HG03095 (cell line): ENCODE data around the gene LIFR.

ENCODE experiments used
- ATAC-seq: cut with Tn5 transposase; IDR thresholded peaks from one replicate; pipeline ENCODE4 v1.9.1; 2021; ENCODE audit warnings: moderate library complexity; ENCODE audit not compliant: unreplicated experiment

The LIFR gene

DNA sequence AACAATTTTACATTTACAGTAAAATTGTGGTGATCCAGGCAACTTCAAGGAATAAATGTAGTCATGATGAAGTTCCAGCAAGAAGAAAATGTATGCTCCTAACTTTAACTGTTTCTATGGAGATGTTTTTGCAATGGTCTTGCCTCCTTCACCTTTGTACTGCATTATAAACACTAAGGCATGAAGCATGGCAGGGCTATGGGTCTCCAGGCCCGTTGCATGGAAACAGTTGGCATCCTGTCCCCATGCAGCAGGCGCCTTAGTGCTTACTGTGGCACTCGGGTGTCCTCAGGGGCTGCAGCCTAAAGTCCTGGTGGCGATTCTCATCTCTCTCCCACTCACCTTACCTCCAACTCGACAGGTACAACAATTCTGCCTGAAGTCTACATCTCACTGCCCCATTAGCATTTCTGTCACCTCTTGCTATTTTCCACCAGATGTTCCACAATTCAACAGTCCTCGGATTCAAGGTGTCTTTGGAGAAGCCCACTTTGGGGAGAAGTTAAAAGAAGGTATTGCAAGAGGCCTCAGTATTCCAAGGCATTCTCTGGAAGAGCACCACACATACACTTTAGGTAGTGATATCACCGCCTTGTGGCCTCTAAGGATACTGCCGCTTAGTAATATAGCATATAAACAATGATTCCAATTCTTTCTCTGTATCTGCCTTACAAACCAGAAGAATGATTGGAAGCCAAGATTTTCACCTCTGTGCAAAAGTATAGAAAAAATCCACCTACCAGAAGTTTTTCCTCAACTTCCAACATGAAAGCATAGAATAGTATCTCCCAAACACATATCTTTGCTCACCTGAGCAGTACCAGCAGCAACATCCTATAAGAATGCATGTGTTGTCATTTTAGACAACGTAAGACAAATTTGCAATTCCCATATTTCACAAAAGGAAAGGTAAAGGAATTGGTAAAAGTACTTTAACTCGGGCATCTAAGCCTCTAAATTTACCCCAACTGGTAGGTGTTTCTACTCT, 5.1 kb downstream of the LIFR start:
- no peak for ATAC-seq

DNA sequence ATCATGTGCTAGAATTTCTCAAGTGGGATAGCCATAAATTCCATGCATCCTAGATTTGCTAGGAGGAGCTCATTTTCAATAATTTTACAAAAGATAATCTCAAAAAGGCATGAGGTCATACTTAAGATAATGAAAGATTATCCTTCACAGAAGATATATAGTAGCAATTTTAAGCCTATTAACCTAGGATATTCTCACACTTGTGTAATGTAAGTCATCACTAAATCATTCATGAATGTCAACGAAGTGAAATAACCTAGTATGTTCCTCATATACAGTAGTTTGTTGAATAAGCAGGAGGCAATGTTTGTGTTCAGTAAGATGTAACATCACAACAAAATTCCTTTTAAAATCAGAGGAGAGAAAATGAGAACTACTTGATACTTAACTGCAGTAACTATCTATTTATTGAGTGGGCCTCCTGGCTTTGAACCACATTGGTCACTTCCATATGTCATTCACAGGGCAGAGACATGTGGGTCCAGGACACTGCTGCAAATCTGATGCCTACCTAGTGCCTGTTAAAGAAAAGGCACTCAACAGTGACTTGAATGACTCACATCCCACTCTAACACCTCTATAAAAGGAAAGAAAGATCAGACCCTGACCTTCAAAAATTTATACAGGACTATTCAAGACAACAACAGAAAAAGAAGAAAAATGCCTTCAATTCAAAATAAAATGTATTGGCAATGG, 8.2 kb downstream of the LIFR start:
- no peak for ATAC-seq

DNA sequence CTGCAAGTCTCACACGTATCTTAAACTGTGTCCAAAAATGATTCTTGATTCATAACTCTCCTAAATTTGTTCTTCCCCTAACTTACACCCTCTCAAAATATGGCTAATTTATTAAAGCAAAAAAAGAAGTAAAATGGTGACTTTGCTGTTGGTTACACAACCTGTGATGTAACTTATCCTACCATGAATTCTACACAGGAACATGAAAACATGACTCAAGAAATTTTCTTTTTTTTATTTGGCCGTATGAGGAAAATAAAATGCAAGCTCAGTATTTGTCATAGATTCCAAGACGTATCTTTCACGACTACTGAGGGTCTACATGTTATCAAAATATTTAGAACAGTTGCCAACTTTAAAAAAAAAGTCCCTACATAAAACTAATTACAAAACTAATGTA, 9.2 kb downstream of the LIFR start:
- no peak for ATAC-seq

DNA sequence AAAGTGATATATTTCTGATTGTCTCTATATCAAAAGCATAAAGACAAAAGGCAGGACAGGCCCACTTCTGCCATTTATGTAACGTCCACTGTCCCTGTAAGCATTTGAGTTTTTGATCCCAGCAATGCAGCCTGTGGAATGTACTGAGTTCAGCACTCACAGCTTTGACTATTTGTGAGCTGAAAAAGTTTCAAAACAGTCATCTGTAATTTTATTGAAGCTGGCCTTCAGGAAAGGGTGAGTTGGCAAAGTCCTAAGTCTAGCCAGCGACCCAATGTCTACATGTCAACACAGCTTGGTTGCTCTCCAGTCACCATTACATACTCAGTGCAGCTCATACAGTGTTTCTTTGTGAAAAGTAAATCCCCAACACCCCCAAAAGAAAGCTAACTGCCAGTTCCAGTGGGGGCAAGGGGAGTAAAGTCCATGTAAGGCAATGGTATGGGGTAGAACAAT, 9.7 kb downstream of the LIFR start:
- no peak for ATAC-seq

DNA sequence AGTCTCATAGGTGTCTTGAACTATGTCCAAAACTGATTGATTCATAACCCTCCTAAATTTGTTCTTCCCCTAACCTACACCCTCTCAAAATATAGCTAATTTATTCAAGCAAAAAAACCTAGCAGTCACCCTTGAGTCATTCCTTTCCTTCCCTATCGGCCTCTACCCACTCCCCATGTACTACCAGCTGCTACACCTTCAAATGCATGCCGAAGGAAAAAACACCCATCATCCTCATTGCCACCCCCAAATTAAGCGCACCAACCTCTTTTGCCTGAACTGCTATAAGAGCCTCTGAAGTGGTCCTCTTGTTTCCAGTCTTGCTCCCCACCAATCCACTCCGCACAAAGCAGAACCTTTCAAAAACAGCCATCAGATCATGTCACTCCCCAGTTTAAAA, 12.6 kb downstream of the LIFR start:
- no peak for ATAC-seq

DNA sequence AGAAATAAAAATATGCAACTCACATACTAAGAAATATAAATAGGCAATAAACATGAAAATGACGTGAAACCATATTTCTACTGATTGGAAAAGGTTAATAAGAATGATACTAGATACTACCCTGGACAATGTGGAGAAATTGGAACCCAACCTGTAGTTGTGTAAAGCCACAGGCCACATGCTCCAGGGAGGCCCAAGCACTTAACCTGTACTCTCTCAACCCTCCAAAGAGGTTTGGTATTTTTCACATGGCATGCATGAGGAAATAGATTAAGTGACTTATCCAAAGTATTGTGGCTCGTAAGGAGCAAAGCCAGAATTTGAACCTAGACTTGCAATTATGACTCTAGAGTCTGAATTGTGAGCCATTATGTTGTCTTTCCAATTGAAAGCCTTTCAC, 13.4 kb downstream of the LIFR start:
- no peak for ATAC-seq

DNA sequence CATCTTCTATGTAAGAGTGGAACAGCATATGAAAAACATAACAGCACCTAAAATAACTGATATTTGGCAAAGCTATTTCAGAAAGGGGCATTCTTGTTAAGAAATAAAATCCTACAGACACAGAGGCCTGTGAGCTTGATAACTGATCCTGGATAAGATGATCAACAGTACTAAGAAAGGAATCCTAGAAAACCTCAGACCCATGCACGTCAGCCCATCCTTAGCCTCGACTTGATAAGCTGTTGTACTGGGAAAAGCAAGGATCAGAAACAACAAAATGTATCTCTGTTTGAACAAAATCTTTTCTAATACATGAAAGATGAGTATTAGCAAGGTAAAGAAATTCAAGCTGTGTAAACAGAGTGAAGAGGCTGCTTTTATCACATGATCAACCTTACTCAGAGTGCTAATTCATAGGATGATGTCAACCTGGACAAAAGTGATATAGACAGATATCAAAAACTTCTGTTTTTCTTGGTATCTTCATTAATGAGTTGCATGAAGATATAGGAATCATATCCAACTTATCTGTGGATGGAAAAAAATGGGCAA, 15.2 kb downstream of the LIFR start:
- no peak for ATAC-seq

DNA sequence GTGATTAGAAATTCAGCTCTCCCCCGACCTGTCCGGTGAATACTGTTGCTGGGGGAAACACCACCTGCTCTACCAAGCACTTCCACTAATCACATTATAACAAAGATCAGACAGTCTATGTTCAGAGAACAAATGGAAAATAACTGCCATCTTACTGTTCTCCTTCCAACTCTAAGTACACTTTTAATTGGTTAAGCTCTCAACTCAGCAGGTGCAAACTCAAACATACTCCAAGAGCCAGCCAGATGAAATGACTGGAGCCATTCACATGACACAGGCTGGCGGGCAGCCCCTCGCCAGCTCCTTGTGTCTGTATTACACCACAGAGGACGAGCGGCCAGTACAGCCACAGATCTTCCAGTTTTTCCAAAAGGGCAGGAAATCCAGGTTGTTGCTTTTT, 16.1 kb downstream of the LIFR start:
- ATAC-seq, result no peak

DNA sequence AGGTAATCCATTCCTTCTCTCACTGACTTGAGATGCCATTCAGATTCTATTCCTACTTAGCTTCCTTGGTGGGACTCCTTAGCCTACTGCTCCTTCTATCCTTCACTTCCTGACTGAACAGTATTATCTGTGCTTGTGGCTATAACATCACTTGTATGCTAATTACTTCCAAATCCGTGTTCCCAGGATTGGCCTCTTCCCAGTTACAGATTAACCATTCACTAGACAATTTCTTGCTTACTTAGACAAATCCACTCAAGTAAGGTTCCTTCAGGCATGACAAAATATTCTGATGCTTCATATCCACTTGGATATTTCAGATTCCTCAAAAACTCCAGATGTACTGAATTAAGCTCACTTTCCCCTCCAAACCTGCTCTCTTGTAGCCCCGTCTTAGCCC, 18.3 kb downstream of the LIFR start:
- no peak for ATAC-seq

DNA sequence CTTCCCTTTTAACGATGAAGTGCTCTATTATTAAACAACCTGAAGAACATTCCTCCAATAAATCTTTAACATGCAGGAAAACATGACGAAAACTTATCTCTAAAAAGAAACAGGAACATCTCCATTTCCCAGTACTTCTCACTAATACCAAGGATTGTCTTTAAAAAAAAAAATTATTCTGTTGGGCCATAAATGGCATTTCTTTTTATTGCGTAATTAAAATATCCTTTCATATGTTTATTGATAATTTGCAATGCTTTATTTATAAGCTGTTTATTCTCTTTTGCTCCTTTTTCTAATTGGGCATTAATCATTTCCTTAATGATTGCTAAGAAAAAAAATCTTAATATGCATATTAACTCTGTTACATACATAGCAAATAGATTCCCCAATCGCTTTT, 18.9 kb downstream of the LIFR start:
- ATAC-seq, result no peak

DNA sequence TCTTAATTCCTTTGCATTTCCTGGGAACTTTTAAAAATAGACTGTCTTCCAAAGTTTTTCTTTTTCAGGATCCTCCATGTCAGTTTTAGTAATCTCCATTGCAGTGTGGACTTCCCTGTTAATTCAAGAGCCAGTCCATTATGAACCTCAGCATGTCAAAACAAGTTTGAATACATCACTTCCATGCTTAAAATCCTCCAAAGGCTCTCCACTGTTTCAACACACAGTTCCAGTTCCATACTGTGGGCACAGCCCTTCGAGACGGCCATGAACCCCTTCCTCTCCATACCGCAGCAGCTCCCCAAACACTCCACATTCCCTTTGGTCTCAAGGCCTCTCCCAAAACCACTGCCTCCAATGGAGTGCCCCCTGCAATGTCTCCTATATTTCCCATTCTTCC, 19.5 kb downstream of the LIFR start:
- no peak for ATAC-seq

DNA sequence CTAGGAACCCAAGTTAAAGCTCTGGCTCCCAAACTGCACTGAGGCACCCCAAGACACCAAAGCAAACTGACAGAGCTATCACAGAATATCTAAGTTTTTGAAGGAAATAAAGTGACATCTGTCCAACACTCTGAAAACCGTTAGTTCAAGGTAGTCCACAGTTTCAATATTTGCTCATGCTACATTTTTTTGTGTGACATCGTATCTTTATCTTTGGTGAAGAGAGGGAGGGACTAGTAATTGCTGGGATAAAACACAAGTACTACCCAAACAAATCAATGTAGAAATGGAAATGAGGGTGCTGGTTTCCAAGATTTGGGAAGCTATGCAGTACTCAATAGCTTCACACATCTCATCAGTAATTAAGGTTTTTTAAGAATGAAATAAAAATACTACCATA, 20.6 kb downstream of the LIFR start:
- ATAC-seq, result no peak

DNA sequence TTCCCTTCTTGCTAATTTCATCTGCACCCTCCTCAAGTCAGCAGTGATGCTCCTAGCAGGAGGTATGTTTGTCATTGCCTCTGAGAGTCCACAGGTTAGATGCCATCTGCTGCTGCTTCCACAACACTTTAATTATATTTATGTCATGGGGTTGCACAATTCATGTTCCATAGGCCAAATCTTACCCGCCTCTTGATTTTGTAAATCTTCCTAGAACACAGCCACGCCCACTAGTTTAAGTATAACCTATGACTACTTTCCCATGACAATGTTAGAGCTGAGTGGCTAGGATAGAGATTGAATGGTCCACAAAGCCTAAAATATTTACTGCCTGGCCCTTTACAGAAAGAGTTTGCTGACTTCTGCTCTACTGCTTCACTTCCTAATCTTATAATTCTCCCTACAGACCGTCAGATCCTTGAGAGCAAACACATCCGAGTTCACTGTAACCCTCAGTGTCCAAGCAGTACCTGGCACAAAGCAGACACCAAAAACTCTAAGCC, 21.1 kb downstream of the LIFR start:
- ATAC-seq, result no peak

DNA sequence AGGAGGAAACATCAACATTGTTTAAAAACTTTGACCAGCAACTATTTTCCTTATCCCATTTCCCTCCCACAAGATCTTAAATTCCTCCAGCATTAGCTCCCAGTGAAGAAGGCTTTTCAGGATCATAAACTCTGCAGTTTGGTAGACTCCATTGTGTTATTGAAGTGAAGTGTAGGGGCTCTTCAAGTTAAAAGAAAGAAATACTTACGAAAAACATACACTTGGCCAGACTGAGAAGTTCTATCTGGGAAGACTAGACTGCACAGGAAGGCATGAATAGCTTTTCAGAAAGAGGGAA, 22.3 kb downstream of the LIFR start:
- no peak for ATAC-seq

DNA sequence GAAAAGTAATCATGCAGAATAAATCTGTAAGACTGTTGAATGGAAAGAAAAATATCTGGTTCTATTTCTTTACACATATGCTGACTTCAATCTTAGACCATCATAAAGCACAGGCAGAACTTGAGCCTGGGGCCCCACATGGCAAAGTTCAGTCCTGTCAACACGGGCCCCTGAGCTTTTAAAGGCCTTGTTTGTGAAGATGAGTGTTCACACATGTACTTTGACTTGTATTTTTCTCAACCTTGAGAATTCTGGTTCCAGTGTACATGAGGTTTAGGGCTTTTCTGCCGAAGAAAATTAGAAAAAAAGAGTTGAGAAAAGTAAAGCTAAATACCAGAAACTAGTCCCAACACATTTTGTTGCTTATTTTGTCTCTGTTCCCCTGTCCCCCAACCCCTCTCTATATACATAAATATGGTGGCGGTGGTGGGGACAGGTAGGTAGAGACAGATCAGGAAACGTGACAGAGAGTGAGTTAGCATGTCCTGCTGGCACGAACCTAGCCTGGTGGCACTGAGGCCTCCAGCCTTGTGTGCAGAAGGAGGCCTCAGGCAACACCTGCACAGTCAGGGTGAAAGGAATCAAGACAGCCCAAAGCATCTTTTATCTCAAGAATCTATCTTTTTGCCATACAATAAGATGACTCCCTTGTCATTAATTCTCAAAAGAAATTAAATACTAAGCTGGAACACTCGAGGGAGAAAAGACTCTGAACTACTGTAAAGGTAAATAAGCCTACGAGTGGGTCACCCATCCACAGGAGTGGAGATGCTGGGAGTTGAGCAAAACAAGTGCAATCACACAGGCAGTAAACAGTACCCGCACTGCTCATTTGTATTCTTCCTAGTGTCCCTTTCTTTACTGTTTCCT, 22.9 kb downstream of the LIFR start:
- no peak for ATAC-seq

DNA sequence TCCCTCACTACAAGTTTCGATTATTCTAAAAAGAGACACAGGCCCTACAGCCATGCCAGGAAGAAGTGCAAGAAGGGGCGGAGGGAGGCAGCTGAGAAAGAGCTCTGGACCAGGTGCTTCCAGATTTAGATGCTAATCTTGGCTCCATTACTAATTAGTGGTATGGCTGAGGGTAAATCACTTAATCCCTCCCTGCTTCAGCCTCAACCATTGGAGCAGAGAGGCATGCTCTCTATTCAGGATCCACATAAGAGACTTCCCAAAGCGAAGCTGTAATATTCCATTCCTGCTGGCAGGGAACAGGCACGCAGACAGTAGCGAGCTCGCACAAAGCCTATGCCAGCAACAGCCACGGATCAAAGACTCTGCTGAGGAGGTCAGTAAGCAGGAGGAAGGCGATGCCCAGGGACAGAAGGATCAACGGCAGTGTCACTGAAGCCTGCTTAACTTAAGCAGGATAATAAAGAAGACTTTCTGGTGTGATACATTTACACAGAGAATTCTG, 24.2 kb downstream of the LIFR start:
- no peak for ATAC-seq

DNA sequence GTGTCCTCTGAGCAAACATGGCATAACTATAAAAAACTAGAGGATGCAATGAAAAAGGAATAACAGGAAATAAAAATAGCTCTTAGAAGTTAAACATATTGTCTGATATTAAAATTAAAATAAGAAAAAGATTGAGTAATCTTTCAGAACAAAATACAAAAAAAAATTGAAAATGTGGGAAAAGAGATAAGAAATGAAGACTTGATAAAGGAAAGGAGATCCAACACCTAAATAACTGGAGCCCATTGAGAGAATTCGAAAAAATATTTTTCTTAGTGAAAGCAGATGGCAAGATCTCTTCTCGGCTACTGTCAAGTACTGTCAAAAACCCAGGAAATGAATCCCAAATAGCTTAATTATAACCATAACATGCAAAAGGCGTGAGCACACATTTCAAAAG, 24.9 kb downstream of the LIFR start:
- no peak for ATAC-seq

DNA sequence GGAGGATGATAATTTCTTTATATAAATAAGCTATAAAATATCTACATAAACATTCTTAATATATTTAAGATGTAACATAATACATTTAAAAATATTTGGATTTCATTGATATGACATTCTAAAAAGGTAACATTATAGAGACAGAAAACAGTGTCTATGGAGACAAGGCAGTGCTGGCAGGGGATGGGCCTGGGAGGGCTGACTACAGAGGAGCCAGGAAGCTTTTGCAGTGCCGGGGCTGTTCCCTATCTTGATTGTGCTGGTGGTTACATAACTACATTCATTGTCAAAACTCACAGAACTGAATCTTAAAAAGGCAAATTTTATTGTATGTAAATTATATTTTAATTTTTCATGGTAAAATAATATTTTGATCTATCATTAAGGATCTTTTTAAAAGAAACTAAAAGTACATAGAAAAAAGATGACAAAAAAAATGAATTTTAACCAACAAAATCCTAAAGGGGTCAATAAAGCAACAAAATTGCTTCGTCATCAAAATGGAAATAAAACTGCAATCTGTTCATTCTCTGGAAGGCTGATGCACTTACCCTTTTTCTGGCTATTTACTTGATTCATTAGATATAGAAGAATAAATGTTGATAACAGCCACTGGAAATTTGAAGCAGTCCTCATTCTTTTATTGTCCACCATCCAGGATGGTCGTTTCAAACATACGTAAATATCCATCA, 26.3 kb downstream of the LIFR start:
- ATAC-seq, result no peak

DNA sequence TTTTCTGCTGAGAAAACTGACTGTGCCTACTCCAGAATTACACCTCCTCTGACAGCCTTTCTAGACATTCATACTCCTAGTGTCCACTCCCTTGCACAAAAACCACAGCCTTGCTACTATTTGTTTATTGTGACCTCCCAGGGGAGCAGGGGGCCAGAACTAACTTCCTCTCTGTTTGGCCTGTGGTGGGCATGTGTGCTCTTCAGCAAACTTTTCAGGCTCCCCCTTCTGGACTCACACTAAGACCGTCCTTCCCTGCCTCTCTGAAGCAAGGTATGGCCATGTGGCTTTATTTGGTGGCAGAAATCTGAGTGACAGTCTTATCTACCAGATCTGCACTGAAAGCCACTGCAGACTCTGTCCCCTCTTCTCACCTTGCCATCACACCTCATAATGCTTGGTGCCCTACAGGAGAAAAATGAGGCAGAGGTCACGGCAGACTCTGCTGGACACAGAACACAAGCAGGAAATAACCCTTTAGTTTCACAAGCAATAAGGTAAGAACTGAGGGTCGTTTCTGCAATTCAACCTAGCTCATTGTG, 28.2 kb downstream of the LIFR start:
- ATAC-seq, result no peak

DNA sequence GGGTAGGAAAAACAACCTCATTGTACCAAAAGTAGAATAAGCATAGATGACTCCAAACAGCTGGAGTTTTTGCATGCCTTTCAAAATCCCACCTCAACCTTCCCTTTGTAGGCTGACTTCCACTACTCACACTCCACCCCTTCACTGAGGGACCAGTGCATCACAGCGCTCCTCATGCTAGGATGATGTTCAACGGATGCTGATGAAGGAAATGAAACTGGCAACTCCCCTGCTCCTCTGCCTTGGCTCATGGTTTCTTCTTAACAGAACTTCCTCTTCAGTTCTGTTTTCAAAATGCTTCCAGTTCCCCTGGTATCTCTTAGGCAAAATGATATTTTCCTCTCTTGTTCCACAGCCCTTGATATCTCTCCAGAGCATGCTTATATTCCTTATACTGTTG, 29.0 kb downstream of the LIFR start:
- no peak for ATAC-seq
